GM13976 (cell line): ENCODE data around the gene MRPS2.
"Not testable (repeated sequence)": the region's sequence is repeated elsewhere in the genome, so short reads cannot be mapped to it uniquely, and the experiment has no call there.

Source experiments
- DNase-seq: peaks from one replicate; pipeline ENCODE4 v3.0.0; 2012; ENCODE audit warnings: low spot score
- CTCF ChIP-seq: IDR thresholded peaks from 2 replicates; pipeline ENCODE4 v1.5.1; 2012; ENCODE audit warnings: borderline replicate concordance, mild to moderate bottlenecking; ENCODE audit not compliant: insufficient read depth; ENCODE audit errors: extremely low read depth, missing control alignments, control extremely low read depth
- in situ Hi-C: fragments of 300-500 bp; cut with MboI; formaldehyde crosslinking; loops from one replicate; pipeline ENCODE4 v1.12.0; 2022; ENCODE audit warnings: low sequenced_read_pairs, mixed read lengths, inconsistent platforms; ENCODE audit not compliant: unreplicated experiment

The MRPS2 gene

GRCh38 chr9:135512904-135513303, 12.4 kb downstream of the MRPS2 start:
- DNase-seq: no peak
- no peak for TF ChIP-seq CTCF
- in situ Hi-C loops: no loop called here

DNA sequence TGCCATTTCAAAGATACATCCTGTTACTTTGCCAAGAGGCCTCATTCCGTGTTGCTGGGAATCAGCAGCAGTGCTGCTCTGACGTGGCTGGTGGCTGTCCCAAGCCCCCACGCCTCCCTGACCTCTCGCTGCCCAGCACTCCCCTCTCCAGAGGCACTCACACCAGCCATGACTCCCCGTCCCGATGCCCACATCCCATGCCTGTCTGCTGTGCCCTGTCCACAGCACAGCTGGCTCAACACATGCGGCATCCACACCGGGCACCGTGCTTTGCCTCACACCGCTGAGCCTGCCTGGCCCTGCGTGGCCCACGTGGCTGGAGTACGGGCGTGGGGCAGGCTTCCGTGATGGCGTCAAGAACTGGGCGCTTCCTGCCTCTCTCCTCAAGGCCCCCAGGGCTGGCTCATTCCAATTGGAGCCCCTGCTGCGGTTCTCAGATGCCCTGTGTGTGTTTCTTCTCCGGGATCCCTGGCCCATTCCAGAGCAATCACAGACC, 12.9 kb downstream of the MRPS2 start:
- no peak for TF ChIP-seq CTCF
- no peak for DNase-seq
- in situ Hi-C loops: no loop called here

DNA sequence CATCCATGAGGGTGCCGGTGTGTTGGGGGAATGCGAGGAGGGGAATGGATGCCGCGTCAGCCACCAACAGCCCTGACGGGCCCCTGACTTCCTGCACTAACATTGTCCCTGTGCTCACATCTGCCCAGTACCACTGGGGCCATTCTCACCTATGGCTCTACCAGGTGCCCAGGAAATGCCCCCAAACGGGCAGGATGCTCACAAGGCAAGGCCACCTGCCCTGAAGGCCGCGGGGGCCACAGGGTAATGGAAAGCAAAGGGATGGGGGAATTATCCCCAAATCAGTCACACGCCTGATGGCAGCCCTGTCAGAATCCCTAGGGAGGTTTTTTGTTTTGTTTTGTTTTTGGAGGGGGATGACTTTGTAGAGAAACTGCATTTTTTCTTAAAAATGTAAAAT, 13.4 kb downstream of the MRPS2 start:
- in situ Hi-C loops, DNase-seq: not testable (repeated sequence)

DNA sequence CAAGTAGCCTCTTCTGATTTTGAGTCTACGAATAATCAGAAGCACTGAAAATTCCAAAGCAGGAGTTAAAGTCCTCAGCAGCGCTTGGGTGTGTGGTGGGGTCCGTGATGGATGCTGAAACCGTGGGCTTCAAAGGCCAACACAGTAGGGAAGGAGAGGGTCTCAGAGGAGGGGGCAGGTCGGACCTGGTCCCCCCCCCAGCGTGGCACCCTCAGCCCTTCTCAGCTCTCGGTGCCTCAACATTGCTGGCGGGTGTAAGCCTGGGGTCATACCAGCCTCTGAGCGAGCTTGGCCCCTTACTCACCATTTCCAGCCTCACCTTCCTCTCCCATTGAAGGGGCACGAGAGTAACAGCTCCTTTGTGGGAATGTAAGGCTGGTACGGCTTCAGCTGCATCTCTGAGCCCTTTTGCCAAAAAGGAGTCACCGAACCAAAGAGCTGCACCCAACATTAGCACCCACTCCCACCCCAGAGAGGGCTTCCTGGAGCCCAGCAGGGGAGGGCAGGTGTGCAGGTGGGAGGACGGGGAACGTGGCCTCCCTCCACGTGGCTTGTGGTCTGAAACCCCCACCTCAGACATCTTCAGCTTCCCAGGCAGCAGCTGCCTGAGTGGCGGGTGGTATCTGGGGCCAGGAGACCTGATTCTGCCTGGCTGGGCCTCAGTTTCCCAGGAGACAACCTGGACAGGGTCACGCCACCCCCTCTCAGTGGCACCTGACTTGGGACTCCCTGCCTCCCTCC, 14.0 kb downstream of the MRPS2 start:
- no peak for DNase-seq
- in situ Hi-C loops: no loop called here
- no peak for TF ChIP-seq CTCF

GRCh38 chr9:135515083-135515951, 14.8 kb downstream of the MRPS2 start:
- in situ Hi-C loops: no loop called here
- no peak for TF ChIP-seq CTCF
- DNase-seq: no peak

DNA sequence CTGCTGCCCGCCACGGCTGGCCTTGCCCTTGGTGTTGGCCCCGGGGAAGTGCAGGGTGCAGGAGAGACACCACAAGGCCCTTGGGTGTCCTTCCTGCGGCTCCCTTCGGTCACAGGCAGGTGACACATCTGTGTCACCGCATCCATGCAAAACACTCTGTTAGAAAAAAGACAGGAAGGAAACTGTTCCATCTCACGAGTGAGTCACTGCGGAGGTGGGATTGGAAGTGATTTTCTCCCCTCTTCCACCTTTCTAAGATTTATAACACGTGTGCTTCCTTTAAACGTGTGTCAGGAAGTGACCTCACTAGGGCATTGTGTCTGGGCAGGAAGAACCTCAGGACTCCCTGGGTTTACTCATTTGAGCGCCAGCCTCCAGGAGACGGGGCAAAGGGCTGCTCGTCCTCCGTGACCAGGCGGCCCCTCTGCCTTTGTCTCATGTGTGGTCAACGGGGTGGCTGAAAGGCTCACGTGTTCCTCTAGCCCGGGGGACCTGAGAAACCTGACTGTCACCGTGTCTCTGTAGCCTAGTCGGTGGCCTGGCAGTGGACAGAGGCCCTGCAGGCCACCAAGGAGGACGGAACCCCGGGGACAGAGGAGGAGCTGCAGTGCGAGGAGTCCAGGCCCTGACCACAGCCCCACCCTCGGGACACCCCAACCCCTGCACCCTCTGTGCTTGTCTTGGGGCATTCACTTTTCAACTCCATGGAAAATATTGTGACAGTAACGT, 15.8 kb downstream of the MRPS2 start:
- TF ChIP-seq CTCF: no peak
- no peak for DNase-seq
- in situ Hi-C loops: no loop called here
